IPS-18c (cell line): ENCODE measurements around the gene C2orf42.
"Not testable (repeated sequence)": the region's sequence is repeated elsewhere in the genome, so short reads cannot be mapped to it uniquely, and the experiment has no call there.

Source experiments
- H3K4me3 ChIP-seq: 2 replicates; pipeline ENCODE4 v1.7.0; 2013; ENCODE audit warnings: low read depth, mild to moderate bottlenecking, low read length, moderate library complexity; ENCODE audit not compliant: insufficient read depth
- H3K9me3 ChIP-seq: one replicate; pipeline ENCODE4 v1.6.1; 2013; ENCODE audit warnings: mild to moderate bottlenecking, low read length, moderate library complexity; ENCODE audit not compliant: control insufficient read depth, insufficient read depth

The C2orf42 gene

DNA sequence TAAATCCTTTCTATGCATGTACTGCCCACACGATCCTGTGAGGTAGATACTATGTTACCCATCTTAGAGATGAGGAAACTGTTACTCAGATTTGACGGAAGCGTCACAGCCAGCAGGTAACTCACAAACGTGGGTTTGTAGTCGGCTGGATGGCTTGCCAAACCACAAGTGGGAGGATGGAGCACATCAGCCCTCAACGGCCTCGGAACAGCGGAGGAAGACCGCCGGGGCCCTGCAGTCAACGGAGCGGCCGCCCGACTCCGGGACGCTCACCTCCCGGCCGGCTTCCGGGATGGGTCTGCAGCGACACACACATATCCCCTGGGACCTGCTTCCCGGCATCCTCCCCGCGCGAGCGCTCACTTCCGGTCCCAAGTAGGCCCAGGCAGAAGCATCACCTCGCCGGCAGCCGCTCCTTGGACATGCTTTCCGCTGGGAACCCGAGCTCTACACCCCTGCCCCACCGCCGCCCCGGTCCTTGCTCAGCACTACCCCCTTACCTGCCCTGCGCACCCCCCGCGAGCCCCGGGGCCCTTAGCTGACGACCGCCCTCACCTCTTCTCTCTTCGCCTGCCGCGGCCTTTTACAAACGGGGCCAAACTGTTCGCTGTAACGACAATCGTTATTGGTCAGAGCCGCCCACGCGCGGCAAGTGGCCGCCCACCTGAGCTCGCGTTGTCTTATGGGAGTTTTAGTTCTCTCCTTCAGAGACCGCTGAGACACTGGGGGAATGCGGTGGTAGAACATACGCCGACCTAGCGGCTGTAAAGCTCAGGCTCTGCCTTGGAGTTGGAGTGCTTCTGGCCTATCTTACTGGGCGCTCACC lies at the start of gene C2orf42:
TSS of gene C2orf42 (minus strand) at position 602 of the 826 bp plus-strand sequence. CDS start 9,034 bp downstream, outside the sequence.
- H3K4me3 ChIP-seq: peak within 1 kb of the TSS; percentile 88
- H3K9me3 ChIP-seq: no peaks in the 10 kb centered on the region

DNA sequence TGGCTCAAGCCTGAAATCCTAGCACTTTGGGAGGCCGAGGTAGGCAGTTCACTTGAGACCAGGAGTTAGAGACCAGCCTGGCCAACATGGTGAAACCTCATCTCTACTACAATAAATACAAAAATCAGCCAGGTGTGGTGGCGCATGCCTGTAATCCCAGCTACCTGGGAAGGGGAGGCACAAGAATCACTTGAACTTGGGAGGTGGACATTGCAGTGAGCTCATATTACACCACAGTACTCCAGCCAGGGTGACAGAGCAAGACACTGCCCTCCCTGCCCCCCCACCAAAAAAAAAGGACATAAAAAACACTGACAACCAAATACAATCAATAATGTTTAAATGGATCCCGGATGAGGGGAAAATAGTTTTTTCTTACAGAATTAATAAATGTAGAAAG lies 49.8 kb upstream of the C2orf42 start:
- no peaks in the 10 kb centered on the region for H3K9me3 ChIP-seq
- no peak overlapping the region for H3K4me3 ChIP-seq

DNA sequence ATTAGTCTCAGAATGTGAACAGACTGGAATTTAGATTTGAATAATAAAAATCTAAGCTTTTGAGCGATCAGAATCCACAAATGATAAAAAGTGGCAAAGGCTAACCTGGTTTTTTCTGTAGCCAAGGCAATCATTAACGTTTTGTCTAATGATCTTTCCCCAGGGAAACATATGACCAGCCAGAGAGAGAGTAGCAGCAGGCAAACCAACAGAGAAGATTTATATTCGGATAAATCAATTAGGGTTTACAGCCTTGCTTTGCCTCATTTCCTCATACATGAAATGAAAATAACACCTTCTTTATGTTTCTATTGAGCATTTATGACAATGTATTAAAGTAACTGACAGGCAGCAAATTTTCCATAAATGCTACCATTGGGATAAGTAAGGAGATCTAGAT lies 43.1 kb upstream of the C2orf42 start:
- Histone ChIP-seq H3K9me3 (no peaks in the 10 kb centered on the region), H3K4me3 (no peak overlapping the region)

DNA sequence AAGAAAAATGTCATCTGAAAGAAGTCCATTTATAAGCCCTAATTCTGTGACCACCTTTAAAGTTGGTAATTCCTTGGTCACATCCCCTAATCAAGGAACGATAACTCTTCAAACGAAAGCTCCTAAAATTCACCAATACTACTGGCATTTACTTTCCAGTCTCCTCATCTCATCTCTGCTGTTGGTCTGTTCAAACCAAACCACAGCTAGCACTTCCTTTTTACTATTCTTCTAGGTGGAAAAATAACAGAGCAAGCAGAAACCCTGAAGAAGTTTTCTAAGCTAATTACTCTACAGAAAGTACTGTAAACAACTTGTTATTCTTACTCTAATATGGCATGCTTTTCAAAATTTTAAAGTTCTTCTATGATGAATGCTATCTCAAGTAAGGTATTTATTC lies 36.0 kb upstream of the C2orf42 start:
- no peaks in the 10 kb centered on the region for H3K9me3 ChIP-seq
- H3K4me3 ChIP-seq: no peak overlapping the region

DNA sequence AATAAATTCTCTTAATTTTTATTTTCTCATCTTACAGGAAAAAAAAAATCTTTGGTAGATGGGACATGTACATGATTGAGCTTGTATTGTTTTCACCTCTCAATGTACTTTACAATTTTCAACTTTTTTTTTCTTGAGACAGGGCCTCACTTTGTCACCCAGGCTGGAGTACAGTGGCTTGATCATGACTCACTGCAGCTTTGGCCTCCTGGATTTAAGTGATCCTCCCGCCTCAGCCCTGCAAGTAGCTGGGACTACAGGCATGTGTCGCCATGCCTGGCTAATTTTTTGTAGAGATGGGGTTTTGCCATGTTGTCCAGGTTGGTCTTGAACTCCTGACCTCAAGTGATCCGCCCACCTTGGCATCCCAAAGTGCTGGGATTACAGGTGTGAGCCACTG lies 32.5 kb upstream of the C2orf42 start:
- H3K9me3 ChIP-seq, H3K4me3 ChIP-seq: not testable (repeated sequence)

DNA sequence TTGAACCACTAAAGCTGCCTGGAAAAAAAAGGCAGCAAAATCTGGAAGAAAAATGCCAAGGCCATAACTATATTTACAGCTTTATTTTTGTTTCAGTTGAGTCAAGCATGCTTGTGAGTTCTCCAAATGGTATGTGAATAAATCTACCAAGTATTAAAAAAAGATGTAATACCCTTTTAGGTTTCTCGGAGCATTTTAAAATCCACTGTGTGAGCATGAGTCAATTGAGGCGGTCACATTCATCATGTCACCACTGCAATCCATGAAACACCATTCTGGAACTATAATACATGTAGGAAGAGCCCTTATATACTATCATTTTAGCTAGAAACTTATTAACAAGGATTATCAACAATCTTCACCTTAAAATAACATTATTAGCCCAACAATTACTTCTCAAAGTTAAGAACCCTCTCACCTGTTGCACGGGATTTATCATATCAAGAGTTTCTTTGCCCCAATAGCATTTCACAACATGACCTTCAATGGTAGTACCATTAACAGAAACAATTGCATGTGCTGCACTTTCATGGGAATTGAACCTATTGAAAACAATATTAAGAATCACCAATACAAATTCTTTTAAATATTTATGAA lies 24.2 kb upstream of the C2orf42 start:
- Histone ChIP-seq H3K4me3 (no peak overlapping the region), H3K9me3 (no peaks in the 10 kb centered on the region)

DNA sequence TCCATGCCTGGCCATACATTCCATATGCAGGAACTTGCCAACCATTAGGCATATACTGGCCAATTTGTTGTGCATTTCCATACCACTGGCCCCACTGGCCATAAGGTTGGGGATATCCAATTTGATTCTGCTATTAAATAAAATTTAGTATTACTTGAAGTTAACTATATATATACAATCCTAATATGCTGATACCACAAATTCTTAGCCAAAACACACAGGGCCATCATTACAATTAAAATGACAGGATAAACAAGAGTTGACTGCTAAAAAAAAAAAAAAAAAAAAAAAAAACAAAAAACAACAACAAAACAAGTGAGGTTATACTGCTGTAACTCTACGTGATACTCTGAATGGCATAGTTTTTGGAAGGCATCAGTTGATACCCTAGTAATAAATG lies 23.5 kb upstream of the C2orf42 start:
- Histone ChIP-seq H3K9me3 (no peaks in the 10 kb centered on the region), H3K4me3 (no peak overlapping the region)

DNA sequence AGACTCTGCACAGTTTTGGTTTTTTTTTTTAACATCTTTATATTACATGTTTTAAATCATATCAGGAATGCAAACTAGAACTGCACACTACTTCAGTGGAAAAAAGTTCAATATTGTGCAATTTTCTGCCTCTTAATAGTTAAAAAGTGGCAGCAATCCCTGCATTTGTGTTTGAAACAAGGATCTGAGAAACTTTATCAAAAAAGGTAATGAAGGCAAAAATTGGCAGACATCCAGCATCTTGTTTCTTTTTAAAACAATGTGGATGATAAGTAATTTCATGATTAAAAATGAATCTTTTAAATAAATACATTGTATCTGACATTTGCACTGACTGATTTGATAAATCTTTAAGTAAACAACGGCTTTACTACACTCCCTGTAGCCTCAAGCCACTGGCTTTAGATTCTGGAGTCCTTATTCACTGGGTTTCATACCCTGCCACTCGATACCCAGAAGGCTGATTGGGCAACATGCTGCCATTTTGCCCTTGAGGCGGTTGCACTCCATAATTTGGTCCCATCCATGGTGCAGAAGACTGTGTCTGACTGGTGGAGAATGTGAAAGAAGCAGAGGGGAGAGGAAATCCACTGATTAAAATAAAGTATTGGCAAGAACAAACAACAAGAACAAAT lies 21.6 kb upstream of the C2orf42 start:
- Histone ChIP-seq H3K9me3 (no peaks in the 10 kb centered on the region), H3K4me3 (no peak overlapping the region)

DNA sequence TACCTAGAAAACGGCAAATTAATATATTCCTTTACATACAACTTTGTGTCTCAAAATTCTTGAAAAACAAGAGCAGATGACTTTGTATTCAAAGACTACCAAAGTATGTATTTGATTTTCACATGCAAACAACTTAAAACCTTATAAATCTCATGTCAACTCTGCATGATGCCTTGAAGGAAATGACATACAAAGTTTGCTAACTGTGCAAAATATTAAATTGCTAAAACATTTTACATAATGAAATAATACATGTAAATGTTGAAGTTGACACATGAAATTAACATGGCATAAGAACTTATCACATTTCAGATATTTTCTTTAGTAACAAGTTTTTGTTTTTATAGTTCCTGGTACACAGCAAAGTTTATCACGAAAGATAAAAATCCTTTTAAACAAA lies 20.8 kb upstream of the C2orf42 start:
- no peaks in the 10 kb centered on the region for H3K9me3 ChIP-seq
- no peak overlapping the region for H3K4me3 ChIP-seq

DNA sequence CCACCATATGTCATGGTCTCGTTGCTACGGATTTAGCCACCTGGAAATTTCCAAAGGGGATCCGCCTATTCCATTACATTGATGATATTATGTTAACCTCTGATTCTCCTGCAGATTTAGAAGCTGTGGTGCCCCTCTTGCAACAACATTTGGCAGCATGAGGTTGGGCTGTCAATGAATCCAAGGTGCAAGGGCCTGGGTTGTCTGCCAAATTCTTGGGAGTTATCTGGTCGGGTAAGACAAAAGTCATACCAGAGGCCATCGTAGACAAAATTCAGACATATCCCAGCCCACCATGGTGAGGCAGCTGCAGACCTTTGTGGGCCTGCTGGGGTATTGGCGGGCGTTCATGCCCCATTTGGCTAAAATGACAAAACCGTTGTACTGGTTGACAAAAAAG lies 13.6 kb upstream of the C2orf42 start:
- Histone ChIP-seq H3K9me3 (no peaks in the 10 kb centered on the region), H3K4me3 (no peak overlapping the region)

DNA sequence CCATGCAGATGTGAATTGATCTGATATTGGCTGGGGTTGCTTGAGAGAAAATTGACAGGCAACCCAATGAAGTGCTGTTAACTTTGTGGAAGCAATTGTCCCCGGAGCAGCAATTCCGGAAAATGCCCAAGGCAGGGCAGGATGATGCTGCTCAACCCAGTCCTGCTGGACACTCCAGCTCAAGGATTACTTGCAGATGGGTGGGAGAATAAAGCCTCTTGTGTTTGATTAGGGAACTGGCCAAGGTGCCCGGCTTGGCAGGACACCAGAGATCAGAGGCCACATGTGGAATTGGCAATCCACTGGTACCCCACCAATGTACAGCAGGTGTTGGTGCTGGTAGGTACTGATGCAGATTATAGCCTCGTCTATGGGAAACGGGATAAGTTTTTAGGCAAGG lies 12.3 kb upstream of the C2orf42 start:
- no peaks in the 10 kb centered on the region for H3K9me3 ChIP-seq
- no peak overlapping the region for H3K4me3 ChIP-seq

DNA sequence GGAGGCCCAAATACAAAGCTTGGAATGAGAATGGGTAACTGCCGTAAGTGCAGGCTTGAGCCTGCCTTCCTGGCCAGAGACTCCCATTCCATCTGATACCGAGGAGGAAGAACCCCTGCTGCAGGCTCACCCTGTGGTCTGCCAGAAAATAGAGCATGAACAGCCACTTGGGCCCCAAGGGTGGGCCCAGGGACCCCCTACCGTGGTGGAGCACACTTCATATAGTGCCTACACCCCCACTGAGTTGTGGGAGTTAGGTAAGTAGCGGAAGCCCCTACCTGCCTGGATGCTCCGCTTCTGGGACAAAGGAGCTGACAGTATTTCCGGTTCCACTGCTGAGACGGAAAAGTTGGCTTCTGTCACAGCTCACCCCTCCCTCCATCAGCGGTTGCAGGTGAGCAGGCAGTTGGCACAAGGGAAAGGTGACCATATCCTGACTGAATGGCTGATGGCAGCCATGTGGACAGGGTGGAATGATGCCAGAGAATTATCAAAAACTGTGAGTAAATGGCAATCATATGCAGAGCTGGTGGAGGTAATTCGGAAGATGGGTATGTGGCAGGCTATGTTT lies 11.5 kb upstream of the C2orf42 start:
- no peak overlapping the region for H3K4me3 ChIP-seq
- no peaks in the 10 kb centered on the region for H3K9me3 ChIP-seq

DNA sequence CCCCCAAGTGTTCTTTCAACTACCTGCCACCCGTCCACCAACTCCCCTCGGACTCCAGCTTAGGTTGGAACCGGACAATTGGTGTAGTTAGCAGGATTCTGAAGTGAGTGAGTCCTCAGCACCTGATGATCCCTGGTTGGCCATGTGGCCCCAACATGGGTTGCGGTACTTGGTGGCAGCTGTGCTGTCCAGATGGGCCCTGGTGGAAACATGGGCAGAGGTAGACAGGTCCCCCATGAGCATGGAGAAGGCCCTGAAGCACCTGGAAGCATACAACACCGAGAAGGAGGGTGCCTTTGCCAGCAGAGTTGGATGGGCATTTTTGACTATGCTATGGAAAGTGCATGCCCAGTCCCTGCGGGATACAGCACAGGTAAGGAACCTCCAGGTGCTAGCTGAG lies 11.0 kb upstream of the C2orf42 start:
- Histone ChIP-seq H3K9me3 (no peaks in the 10 kb centered on the region), H3K4me3 (no peak overlapping the region)

DNA sequence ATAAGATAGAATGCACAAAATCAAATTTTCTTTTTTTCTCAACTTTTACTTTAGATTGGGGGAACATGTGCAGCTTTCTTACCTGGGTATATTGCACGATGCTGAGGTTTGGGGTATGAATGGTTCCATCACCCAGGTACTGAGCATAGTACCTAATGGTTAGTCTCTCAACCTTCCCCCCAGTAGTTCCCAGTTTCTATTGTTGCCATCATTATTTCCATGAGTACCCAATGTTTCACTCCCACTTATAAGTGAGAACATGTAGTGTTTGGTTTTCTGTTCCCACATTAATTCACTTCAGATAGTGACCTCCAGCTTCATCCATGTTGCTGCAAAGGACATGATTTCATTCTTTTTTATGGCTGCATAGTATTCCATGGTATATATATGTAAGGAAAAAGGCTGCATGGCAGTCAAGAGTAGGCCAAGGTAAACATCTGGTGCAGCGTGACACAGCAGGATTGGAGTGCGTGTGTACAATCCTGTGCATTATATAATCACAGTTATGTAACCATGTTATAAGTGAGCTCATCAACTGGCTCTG lies 10.5 kb upstream of the C2orf42 start:
- H3K4me3 ChIP-seq: no peak overlapping the region
- no peaks in the 10 kb centered on the region for H3K9me3 ChIP-seq

DNA sequence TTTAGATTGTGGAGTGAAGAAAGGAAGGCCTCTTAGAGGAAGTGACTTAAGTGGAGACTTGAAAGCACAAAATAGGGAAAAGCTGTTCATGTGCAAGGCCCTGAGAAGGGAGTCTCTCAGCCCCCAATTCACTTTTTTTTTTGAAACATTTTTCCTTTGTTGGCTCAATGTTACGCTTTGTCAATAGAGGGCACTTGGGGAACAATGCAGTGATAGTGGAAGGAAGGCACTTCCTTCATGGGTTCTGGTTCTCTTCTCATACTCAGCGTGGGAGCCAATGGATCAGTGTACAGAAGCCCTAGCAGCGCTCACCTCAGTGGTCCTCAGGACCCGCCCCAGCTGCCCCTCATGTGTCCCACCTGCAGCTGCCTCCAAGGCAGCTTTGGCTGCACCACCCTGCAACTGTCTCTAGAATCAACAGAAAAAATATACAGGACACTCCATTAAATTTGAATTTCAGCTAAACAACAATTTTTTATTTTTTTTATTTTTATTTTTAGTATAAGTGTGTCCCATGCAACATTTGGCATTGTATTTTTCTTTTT lies 8.6 kb upstream of the C2orf42 start:
- no peaks in the 10 kb centered on the region for H3K9me3 ChIP-seq

DNA sequence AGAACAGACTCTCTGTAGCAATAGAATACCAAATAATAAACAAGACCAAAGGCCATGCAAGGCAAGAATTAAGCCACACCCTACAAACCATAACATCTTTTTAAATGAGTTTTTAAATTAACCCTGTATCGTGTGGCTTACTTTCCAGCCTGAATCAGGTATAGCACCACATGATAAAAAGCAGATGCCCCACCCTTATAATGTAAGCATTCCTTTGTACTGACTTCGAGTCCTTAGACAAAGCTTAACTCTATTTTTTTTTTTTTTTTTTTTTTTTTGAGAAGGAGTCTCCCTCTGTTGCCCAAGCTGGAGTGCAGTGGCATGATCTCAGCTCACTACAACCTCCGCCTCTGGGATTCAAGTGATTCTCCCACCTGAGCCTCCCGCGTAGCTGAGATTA lies 1.7 kb upstream of the C2orf42 start:
- H3K4me3 ChIP-seq: no peak overlapping the region
- no peaks in the 10 kb centered on the region for H3K9me3 ChIP-seq

More for the DNA sequence above, 8.6 kb upstream of the C2orf42 start:
- no peak overlapping the region for H3K4me3 ChIP-seq

DNA sequence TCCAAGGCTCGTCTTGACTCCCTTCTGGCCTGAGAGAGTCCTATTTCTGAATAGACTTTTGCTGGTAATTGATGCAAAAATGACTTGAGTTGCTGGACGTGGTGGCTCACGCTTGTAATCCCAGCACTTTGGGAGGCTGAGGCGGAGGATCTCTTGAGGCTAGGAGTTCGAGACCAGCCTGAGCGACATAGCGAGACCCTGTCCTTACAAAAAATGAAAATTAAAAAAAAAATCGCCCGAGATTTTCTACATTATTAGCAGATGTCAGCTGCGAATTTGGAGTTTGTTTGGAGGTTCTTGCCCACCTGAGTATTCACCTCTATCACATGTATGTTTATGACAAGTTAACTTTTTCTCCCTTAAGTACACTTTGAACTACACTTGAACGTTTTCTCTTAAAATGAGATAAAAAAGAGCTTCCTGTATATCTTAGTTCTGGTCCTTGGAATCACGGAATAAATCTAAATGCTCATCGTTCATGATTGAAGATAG lies 471 bp upstream of the C2orf42 start:
- Histone ChIP-seq H3K9me3 (no peaks in the 10 kb centered on the region), H3K4me3 (peak overlapping the region; percentile 25; the same call in 1 of the 2 replicates)
